CD4-positive, alpha-beta T cell treated with Interleukin-6 at 100 ng/mL for 8 hours (primary cell): Measurements from ENCODE around the gene IPPK.

ENCODE experiments used
- DNase-seq: peaks from one replicate; pipeline ENCODE4 v3.0.0-alpha.2; 2020; ENCODE audit warnings: mixed read lengths, low spot score

Gene IPPK

GRCh38 chr9:92669890-92670708, at the start of gene IPPK:
Gene IPPK, minus strand, starts transcription at chr9:92670131. Its CDS starts 143 bp downstream, at chr9:92669988.
- DNase-seq = peak; percentile 96

- DNase-seq = no peak
Measured at GRCh38 chr9:92719028-92719647, 49.2 kb upstream of the IPPK start.

GRCh38 chr9:92718086-92719001, 48.4 kb upstream of the IPPK start:
- no peak for DNase-seq

- DNase-seq = no peak
Measured at GRCh38 chr9:92717201-92718085, 47.5 kb upstream of the IPPK start.

- peak; percentile 67 for DNase-seq
Measured at GRCh38 chr9:92716557-92716956, 46.6 kb upstream of the IPPK start.

- DNase-seq = no peak
Measured at GRCh38 chr9:92715488-92716231, 45.7 kb upstream of the IPPK start.

GRCh38 chr9:92714787-92715487, 45.0 kb upstream of the IPPK start:
- DNase-seq = no peak

GRCh38 chr9:92714016-92714415, 44.1 kb upstream of the IPPK start:
- no peak for DNase-seq

GRCh38 chr9:92713528-92713927, 43.6 kb upstream of the IPPK start:
- no peak for DNase-seq

GRCh38 chr9:92712767-92713166, 42.8 kb upstream of the IPPK start:
- no peak for DNase-seq

- DNase-seq = peak; percentile 22
Measured at GRCh38 chr9:92711844-92712243, 41.9 kb upstream of the IPPK start.

- DNase-seq = no peak
Measured at GRCh38 chr9:92711146-92711545, 41.2 kb upstream of the IPPK start.

- no peak for DNase-seq
Measured at GRCh38 chr9:92710368-92710767, 40.4 kb upstream of the IPPK start.

GRCh38 chr9:92709954-92710353, 40.0 kb upstream of the IPPK start:
- DNase-seq = no peak

GRCh38 chr9:92709240-92709639, 39.3 kb upstream of the IPPK start:
- DNase-seq = no peak

GRCh38 chr9:92707530-92707929, 37.6 kb upstream of the IPPK start:
- no peak for DNase-seq

GRCh38 chr9:92706218-92706940, 36.4 kb upstream of the IPPK start:
- DNase-seq = peak; percentile 14

- no peak for DNase-seq
Measured at GRCh38 chr9:92704528-92704927, 34.6 kb upstream of the IPPK start.

- no peak for DNase-seq
Measured at GRCh38 chr9:92696619-92697018, 26.7 kb upstream of the IPPK start.
